Measurements from ENCODE around the gene HSPA4.

- TF ChIP-seq CTCF (IDR thresholded peaks at IDR 0.05; ENCODE audit: low read length) (no peak), EZH2phosphoT487 (IDR thresholded peaks at IDR 0.05; ENCODE audit: low read length) (no peak)
Observed at GRCh38 chr5:133026664-133027153, 25.1 kb upstream of the HSPA4 start.

Data from MM.1S (cell line).